DND-41 (cell line): Measurements from ENCODE around the gene FAM171A2.

Experiments
- ATAC-seq: fragments of 200-7000 bp; cut with Tn5 transposase; 3 replicates; pipeline ENCODE4 v1.9.1; 2021; ENCODE audit warnings: low read depth; ENCODE audit not compliant: insufficient read depth
- DNase-seq: peaks from one replicate; pipeline ENCODE4 v3.0.0-alpha.2; 2020
- H2AFZ ChIP-seq: 2 replicates; pipeline ENCODE4 v1.6.0; 2012; ENCODE audit warnings: low read depth, low read length
- H3K27ac ChIP-seq: 2 replicates; pipeline ENCODE4 v1.5.1; 2012; ENCODE audit warnings: low read length, inconsistent platforms
- H3K27me3 ChIP-seq: fragments of 200-600 bp; sonication (generic); 2 replicates; pipeline ENCODE4 v1.6.0; 2012; ENCODE audit warnings: low read length, mild to moderate bottlenecking, inconsistent platforms; ENCODE audit not compliant: insufficient read depth, poor library complexity
- H3K36me3 ChIP-seq: 2 replicates; pipeline ENCODE4 v1.5.1; 2012; ENCODE audit warnings: low read length, inconsistent platforms; ENCODE audit not compliant: insufficient read depth
- H3K4me1 ChIP-seq: 2 replicates; pipeline ENCODE4 v1.5.1; 2012; ENCODE audit warnings: mild to moderate bottlenecking, low read length; ENCODE audit not compliant: insufficient read depth
- H3K4me2 ChIP-seq: 2 replicates; pipeline ENCODE4 v1.6.0; 2012; ENCODE audit warnings: mild to moderate bottlenecking, moderate library complexity, low read length, inconsistent platforms; ENCODE audit not compliant: insufficient read depth
- H3K4me3 ChIP-seq, 2 experiments: fragments of 200-600 bp in 1 of 2; shearing (Covaris generic) in 1 of 2; 2 replicates each; pipeline ENCODE4 v1.5.1; 2012 to 2016; ENCODE audit warnings: inconsistent platforms in 2 of 2, low read length in 2 of 2, mild to moderate bottlenecking in 2 of 2, low read depth in 1 of 2, moderate library complexity in 1 of 2
- H3K79me2 ChIP-seq: 2 replicates; pipeline ENCODE4 v1.6.0; 2012; ENCODE audit warnings: low read length, inconsistent platforms; ENCODE audit not compliant: insufficient read depth
- H3K9ac ChIP-seq: 2 replicates; pipeline ENCODE4 v1.6.0; 2012; ENCODE audit warnings: low read depth, mild to moderate bottlenecking, inconsistent platforms, low read length, moderate library complexity
- H3K9me3 ChIP-seq: 2 replicates; pipeline ENCODE4 v1.5.1; 2012; ENCODE audit warnings: low read length, moderate library complexity, mild to moderate bottlenecking, inconsistent platforms; ENCODE audit not compliant: insufficient read depth, severe bottlenecking
- H4K20me1 ChIP-seq: 2 replicates; pipeline ENCODE4 v1.6.0; 2012; ENCODE audit warnings: low read length; ENCODE audit not compliant: insufficient read depth
- CTCF ChIP-seq: IDR thresholded peaks from 2 replicates; pipeline ENCODE4 v1.5.1; 2012; ENCODE audit warnings: borderline replicate concordance, low read length, moderate library complexity, mild to moderate bottlenecking; ENCODE audit not compliant: poor library complexity, severe bottlenecking; ENCODE audit errors: extremely low read depth
- EZH2 ChIP-seq: IDR thresholded peaks from 3 replicates; pipeline ENCODE4 v1.6.1; 2012; ENCODE audit warnings: borderline replicate concordance, low read depth, mild to moderate bottlenecking, moderate library complexity, low read length, inconsistent platforms; ENCODE audit not compliant: severe bottlenecking

FAM171A2 gene

GRCh38 chr17:44304651-44305050 lies 59.0 kb downstream of the FAM171A2 start:
- ATAC-seq (no peak), DNase-seq (no peak)
- H3K9ac ChIP-seq: no peak overlapping the region
- TF ChIP-seq EZH2: no peak
- TF ChIP-seq CTCF: no peak
- H3K4me3 ChIP-seq: no peak overlapping the region
- H3K27me3 ChIP-seq: no peaks in the 10 kb centered on the region
- H3K4me2 ChIP-seq: no peak overlapping the region
- H3K4me1 ChIP-seq: peaks cover 19% of the 10 kb centered on the region
- H3K9me3 ChIP-seq: no peaks in the 10 kb centered on the region
- 0 out of 2 replicates have a peak, but pooled peaks cover 3% of the 10 kb centered on the region for H4K20me1 ChIP-seq
- no peak overlapping the region for H3K27ac ChIP-seq
- no peak overlapping the region for H2AFZ ChIP-seq
- H3K36me3 ChIP-seq: no peaks in the 10 kb centered on the region
- no peaks in the 10 kb centered on the region for H3K79me2 ChIP-seq
